Neutrophil (primary cell): ENCODE results near the gene PUSL1.

Experiments
- H3K27ac ChIP-seq: fragments of 200-600 bp; sonication (generic); 2 replicates; pipeline ENCODE4 v1.5.1; 2016; ENCODE audit warnings: mild to moderate bottlenecking, moderate library complexity
- H3K27me3 ChIP-seq: fragments of 200-600 bp; sonication (generic); 2 replicates; pipeline ENCODE4 v1.6.0; 2016; ENCODE audit warnings: mild to moderate bottlenecking
- H3K36me3 ChIP-seq: fragments of 200-600 bp; sonication (generic); 2 replicates; pipeline ENCODE4 v1.5.1; 2017
- H3K4me1 ChIP-seq, 2 experiments: fragments of 200-600 bp in 1 of 2; sonication (generic) in 1 of 2; 1 replicate in 1 of 2; 2 replicates in 1 of 2; pipeline versions ENCODE4 v1.5.1 to v1.6.1; 2013 to 2016; ENCODE audit warnings: low read depth in 1 of 2, low read length in 1 of 2, mild to moderate bottlenecking in 1 of 2, moderate library complexity in 1 of 2; ENCODE audit not compliant: control insufficient read depth in 1 of 2, insufficient read depth in 1 of 2
- H3K4me3 ChIP-seq, 2 experiments: fragments of 200-600 bp in 1 of 2; sonication (generic) in 1 of 2; 1 replicate in 1 of 2; 2 replicates in 1 of 2; pipeline ENCODE4 v1.5.1; 2013 to 2016; ENCODE audit warnings: low read depth in 1 of 2, low read length in 1 of 2, mild to moderate bottlenecking in 1 of 2, moderate library complexity in 1 of 2
- H3K9me3 ChIP-seq: fragments of 200-600 bp; sonication (generic); 2 replicates; pipeline ENCODE4 v1.5.1; 2016
- TF ChIP-seq, protein P1 (sequence below): fragments of 200-600 bp; sonication (generic); IDR thresholded peaks from 2 replicates; pipeline ENCODE4 v1.5.1; 2016; ENCODE audit warnings: antibody characterized with exemption

The PUSL1 gene

DNA sequence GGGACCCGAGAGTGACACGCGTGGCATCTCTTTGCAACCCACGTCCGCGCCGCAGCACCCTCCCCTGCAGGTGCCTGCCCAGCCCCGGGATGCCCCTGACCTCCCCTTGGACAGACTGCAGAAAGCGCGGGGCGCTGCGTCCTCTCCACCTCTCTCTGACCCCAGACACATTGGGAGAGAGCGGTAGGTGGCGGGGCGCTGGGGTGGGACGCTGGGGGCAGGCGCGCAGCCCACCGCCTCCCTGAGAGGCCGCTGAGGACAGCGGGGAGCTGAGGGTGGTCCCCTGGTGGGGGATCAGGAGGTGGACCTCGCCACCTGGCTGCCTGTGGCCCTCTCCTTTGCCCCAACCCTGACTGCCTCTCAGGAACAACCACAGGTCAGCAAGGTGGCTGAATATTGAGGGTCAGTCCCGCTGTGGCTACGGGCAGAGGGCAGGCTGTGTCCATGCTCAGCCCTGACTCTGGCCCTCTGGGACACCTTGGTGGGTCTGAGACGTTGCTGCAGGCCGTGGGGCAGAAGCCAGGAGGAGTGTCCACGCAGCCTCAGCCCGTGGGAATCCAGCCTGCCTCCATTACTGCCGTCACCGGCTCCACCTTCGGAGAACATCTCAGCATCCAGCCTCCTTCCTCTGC is 34.0 kb upstream of the PUSL1 start:
- peak overlapping the region; percentile 84 for H3K27ac ChIP-seq
- TF ChIP-seq, protein P1, sequence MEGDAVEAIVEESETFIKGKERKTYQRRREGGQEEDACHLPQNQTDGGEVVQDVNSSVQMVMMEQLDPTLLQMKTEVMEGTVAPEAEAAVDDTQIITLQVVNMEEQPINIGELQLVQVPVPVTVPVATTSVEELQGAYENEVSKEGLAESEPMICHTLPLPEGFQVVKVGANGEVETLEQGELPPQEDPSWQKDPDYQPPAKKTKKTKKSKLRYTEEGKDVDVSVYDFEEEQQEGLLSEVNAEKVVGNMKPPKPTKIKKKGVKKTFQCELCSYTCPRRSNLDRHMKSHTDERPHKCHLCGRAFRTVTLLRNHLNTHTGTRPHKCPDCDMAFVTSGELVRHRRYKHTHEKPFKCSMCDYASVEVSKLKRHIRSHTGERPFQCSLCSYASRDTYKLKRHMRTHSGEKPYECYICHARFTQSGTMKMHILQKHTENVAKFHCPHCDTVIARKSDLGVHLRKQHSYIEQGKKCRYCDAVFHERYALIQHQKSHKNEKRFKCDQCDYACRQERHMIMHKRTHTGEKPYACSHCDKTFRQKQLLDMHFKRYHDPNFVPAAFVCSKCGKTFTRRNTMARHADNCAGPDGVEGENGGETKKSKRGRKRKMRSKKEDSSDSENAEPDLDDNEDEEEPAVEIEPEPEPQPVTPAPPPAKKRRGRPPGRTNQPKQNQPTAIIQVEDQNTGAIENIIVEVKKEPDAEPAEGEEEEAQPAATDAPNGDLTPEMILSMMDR = no peak
- no peaks in the 10 kb centered on the region for H3K9me3 ChIP-seq
- H3K4me1 ChIP-seq = peaks cover 29% of the 10 kb centered on the region in 2 experiments
- H3K27me3 ChIP-seq = no peaks in the 10 kb centered on the region
- peak overlapping the region; percentile 86 to 94 for H3K4me3 ChIP-seq
- peaks cover 17% of the 10 kb centered on the region for H3K36me3 ChIP-seq

DNA sequence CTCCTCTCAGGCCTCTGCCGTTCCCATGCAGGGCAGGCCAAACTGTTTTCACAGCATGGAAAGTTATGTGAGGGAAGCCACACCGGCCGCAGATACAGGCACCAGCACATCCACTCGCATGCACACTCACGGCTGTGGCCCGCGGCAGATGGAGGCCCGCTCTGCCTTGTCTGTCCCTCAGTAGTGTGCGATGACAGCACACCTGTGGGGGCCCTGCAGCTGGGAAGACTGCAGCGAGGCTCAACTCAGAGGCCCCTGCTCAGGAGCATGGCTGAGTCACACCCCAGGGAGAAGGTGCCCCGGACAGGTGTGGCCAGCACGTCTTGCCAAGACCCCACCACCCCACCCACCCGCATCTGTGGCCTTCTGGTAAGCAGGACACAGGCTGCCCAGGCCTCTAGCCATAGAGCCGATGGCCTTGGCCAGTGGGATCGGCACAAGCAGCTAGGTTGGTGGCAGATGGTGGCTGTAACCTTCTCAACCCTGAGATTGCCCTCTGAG is 33.4 kb upstream of the PUSL1 start:
- Histone ChIP-seq H3K4me3 (peak overlapping the region in 1 of 2 experiments; percentile 94), H3K9me3 (no peaks in the 10 kb centered on the region), H3K4me1 (peaks cover 29% of the 10 kb centered on the region in 2 experiments), H3K27me3 (no peaks in the 10 kb centered on the region), H3K36me3 (peaks cover 11% of the 10 kb centered on the region), H3K27ac (no peak overlapping the region)
- TF ChIP-seq, protein P1 = no peak

DNA sequence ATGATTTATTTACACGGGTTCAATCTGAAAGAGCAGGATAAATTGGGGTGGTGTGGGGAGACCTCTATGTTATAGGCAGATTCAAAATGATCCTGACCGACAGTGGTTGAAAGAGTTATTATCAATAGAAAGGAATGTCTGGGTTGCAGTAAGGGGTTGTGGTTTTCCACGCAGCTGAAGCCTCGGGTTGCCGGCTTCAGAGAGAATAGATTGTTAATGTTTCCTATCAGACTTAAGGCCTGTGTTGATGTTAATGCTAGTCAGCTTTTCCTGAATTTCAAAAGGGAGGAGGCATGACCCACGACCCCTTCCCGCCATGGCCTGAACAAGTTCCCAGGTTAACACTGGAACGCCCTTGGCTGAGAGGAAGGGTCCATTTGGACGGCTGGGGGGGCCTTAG is 32.6 kb upstream of the PUSL1 start:
- H3K4me3 ChIP-seq = no peak overlapping the region
- H3K9me3 ChIP-seq = no peaks in the 10 kb centered on the region
- TF ChIP-seq, protein P1 = no peak
- no peaks in the 10 kb centered on the region for H3K27me3 ChIP-seq
- no peak overlapping the region for H3K27ac ChIP-seq
- peaks cover 7% of the 10 kb centered on the region for H3K36me3 ChIP-seq
- H3K4me1 ChIP-seq = peaks cover 25 to 28% of the 10 kb centered on the region in 2 experiments

DNA sequence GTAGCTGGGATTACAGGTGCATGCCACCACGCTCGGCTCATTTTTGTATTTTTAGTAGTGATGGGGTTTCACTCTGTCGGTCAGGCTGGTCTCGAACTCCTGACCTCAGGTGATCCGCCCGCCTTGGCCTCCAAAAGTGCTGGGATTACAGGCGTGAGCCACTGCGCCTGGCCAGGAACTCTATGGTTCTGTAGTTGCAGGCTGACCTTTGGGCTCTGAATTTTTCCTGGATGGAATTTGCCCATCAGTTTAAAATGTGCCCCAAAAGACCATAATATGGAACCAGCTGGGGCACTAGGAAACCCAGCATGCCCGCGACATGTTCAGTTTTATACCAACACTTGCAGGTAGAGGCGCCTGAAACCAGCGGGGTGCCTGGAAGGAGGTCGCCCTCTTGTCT is 29.8 kb upstream of the PUSL1 start:
- no peaks in the 10 kb centered on the region for H3K9me3 ChIP-seq
- H3K4me3 ChIP-seq = no peak overlapping the region
- no peaks in the 10 kb centered on the region for H3K27me3 ChIP-seq
- no peaks in the 10 kb centered on the region for H3K36me3 ChIP-seq
- H3K4me1 ChIP-seq = peaks cover 6 to 7% of the 10 kb centered on the region in 2 experiments
- no peak overlapping the region for H3K27ac ChIP-seq
- TF ChIP-seq, protein P1 = no peak

DNA sequence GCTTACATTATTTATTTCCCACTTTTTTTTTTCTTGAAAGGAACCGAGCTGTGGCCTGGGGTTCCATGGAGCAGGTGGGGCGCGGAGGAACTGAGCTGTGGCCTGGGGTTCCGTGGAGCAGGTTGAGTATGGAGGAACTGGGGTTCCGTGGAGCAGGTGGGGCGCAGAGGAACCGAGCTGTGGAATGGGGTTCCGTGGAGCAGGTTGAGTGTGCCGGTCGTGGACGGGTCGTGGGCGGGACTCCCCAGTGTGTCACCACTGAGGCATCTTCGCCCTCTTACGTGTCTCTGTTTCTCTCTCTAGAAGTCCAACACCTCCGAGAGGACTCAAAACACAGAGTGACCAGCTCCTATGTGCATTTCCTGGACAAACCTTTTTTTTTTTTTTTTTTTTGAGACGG is 29.4 kb upstream of the PUSL1 start:
- Histone ChIP-seq H3K27ac (no peak overlapping the region), H3K27me3 (no peaks in the 10 kb centered on the region), H3K9me3 (no peaks in the 10 kb centered on the region), H3K4me3 (no peak overlapping the region), H3K4me1 (peaks cover 6 to 7% of the 10 kb centered on the region in 2 experiments), H3K36me3 (no peaks in the 10 kb centered on the region)
- TF ChIP-seq, protein P1 = no peak
